HG02870 (cell line): Measurements from ENCODE around the gene RERE.

Experiments used
- ATAC-seq: cut with Tn5 transposase; IDR thresholded peaks from one replicate; pipeline ENCODE4 v1.9.1; 2021; ENCODE audit warnings: mild to moderate bottlenecking, moderate library complexity; ENCODE audit not compliant: unreplicated experiment

The RERE gene

GRCh38 chr1:8373581-8374241 lies 443.7 kb downstream of the RERE start:
- ATAC-seq = no peak

- ATAC-seq = no peak
These were observed 444.3 kb downstream of the RERE start for GRCh38 chr1:8373125-8373524.

GRCh38 chr1:8371372-8371991 lies 446.0 kb downstream of the RERE start:
- no peak for ATAC-seq

GRCh38 chr1:8370905-8371315 lies 446.5 kb downstream of the RERE start:
- no peak for ATAC-seq

GRCh38 chr1:8370046-8370881 lies 447.2 kb downstream of the RERE start:
- no peak for ATAC-seq

- no peak for ATAC-seq
These were observed 448.3 kb downstream of the RERE start for GRCh38 chr1:8368956-8369639.

- no peak for ATAC-seq
These were observed 449.8 kb downstream of the RERE start for GRCh38 chr1:8367571-8368194.

GRCh38 chr1:8365661-8366362 lies 451.6 kb downstream of the RERE start:
- ATAC-seq = no peak

- no peak for ATAC-seq
These were observed 452.7 kb downstream of the RERE start for GRCh38 chr1:8364528-8365442.

- no peak for ATAC-seq
These were observed 453.6 kb downstream of the RERE start for GRCh38 chr1:8363767-8364301.

GRCh38 chr1:8363186-8363766 lies 454.2 kb downstream of the RERE start:
- ATAC-seq = no peak

- no peak for ATAC-seq
These were observed 454.7 kb downstream of the RERE start for GRCh38 chr1:8362701-8363101.

GRCh38 chr1:8361198-8361849 lies 456.1 kb downstream of the RERE start:
- no peak for ATAC-seq

- no peak for ATAC-seq
These were observed 456.8 kb downstream of the RERE start for GRCh38 chr1:8360493-8361197.

GRCh38 chr1:8359617-8360481 lies 457.6 kb downstream of the RERE start:
- no peak for ATAC-seq

- no peak for ATAC-seq
These were observed 458.4 kb downstream of the RERE start for GRCh38 chr1:8358897-8359616.
